GM19395 (cell line): Measurements from ENCODE around the gene HOXD11.

ENCODE experiments used
- ATAC-seq: cut with Tn5 transposase; IDR thresholded peaks from one replicate; pipeline ENCODE4 v1.9.1; 2021; ENCODE audit warnings: mild to moderate bottlenecking, moderate library complexity; ENCODE audit not compliant: unreplicated experiment

HOXD11 gene

DNA sequence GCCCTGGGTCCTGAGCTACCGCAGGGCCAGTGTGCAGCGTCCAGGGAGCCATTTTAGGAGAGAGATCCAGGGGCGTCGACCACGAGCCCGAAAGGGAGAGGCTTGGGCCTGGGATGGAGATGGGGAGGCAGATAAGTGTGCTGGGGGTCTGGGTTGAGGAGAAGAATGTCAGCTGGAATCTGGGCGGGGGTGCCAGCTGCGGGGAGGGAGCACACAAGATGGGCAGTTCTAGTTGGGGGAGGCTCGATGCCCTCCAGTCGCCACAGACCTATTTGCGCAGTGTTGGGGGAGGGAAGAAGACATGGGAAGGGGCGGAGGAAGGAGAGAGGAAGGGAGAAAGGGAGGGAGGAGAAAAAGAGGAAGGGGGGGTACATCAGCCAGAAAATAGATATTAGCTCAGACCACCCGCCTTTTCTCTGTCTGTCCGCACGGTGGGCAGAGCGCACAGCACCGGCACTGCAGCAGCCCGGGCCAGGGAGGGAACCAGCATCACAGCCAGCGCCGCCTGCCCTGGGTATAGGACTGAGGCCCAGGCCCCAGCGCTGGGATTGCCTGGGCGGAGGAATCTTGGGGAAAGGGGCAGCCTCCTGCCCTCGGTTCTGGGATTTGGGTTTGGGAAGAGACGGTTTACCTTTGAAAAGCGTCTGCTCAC, 1.9 kb upstream of the HOXD11 start:
- no peak for ATAC-seq

DNA sequence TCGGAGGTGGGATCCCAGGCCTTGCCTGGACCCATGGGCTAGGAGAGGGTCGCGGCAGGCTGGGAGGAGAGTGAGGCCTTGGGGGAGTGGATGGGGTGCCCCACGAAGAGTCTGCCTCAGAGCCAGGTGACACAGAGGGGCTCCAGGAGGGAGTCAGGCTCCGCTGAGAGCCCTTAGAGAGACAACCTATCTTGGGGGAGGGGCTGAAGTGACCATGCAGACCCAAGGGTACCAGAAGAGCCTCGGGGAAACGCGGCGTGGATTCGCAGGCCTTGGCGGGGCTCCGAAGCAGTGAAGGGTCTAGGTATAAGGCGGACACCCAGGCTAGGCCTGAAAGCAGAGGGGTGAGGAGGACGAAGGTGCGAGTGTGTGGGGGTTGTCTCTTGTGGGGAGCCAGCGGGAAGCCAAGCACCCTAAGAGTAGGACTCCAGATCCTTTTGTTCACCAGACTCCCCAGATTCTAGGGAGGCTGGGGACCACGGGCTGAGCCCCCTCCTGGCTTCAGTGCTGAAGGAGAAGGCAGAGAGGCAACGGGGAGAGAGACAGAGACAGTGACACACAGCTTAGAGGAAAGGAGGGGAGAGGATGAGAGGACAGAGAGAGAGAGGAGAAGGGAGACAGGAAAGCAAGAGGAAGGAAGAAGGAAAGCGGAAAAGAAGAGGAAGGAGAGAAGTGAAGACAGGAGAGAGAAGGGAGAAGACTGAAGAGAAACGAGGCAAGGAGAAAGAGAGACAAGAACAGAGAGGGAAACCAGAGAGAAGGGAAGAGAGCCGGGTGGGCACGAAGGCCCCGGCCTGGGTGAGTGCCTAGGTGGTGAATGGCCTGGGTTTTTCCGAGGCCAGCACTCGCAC, 1.1 kb upstream of the HOXD11 start:
- ATAC-seq: no peak

DNA sequence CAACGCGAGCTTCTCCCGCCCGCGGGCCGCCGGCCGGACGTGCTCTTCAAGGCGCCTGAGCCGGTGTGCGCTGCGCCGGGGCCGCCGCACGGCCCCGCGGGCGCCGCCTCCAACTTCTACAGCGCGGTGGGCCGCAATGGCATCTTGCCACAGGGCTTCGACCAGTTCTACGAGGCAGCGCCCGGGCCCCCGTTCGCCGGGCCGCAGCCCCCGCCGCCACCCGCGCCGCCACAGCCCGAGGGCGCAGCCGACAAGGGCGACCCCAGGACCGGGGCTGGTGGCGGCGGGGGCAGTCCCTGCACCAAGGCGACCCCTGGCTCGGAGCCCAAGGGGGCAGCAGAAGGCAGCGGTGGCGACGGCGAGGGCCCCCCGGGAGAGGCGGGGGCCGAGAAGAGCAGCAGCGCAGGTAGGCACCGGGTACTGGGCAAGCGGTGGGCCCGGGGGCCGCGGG, 676 bp downstream of the HOXD11 start:
- ATAC-seq: no peak

DNA sequence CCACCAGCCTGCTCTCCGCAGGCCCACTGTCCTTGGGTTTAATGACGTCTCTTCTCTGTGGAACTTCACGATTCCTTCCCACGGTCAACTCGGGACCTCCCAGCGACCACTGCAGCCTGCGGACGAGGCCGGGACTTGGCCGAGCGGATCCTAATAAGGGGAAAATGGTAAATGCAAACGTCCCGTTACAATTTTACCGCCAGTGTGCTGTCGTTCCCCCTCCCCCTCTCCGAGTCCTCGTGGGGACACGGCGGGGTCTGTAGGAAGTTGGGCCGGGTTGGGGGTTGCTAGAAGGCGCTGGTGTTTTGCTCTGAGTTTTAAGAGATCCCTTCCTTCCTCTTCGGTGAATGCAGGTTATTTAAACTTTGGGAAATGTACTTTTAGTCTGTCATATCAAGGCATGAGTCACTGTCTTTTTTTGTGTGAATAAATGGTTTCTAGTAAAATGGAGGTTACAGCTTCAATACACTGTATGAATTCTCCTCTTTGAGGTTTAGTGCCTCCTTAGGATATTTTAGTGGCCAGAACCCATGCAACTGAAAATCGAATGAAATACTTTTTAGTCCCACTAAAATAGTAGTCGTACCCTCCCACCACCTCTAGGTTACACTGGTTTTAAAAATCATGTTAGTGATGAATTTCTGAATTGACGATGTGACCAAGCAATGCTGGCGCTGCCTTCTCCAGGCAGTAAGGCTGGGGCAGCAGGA, 2.3 kb downstream of the HOXD11 start:
- ATAC-seq: no peak

DNA sequence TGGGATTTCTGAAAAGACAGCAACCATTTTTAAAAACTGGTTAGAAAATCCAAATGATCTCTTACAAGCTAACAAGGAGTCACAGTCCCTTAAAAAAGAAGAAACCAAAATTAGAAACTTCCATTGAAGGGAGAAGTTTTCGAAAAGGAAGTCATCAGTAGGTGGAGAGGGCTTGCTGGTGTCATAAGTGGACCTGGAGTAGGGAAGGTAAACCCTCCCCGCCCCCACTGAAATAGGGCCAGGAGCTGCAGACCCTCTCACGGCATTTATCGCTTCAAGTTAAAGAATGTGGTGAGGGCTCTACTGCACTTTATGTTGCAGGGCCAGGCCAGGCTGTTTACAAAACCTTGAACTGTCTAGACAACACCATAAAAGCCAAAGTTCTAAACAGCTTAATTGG, 2.9 kb downstream of the HOXD11 start:
- no peak for ATAC-seq

DNA sequence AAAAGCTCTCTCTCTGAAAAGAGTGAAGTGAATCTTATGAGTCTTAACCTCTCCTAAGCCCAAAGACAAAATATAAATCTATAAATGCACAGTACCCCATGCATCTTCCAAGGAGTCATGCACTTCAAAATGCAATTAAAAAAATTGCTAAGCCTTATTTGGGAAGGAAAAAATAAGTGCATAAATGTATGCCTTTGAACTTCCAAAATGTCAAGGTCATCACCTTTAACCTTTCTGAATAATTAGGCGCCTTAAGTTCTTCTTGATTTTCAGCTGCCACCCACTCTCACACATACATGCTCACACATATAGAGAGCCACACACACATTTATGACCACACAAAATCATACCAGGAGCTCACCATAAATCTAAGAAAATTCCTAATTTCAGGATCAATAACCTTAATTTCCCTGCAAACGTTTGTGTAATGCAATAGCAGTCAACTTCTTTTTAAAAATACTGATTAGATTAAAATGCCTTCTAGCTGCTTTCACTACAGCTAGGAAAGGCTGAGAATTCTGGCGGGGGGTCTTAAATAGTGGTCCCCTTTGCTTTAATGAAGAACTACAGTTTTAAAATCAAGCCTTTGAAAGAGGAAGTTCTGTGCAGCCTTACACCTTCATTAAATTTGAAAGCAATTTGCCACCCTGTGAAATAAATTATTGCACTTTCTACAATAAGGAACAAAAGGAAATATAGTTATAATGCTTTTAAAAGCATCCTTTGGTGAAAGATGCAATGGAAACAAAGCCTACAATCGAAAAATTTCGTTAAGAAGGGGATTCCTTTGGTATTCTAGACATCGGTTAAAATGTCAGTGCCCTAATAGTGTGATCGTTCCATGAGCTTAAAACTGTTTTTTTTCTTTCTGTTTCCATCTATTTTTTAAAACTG, 3.6 kb downstream of the HOXD11 start:
- ATAC-seq: no peak

DNA sequence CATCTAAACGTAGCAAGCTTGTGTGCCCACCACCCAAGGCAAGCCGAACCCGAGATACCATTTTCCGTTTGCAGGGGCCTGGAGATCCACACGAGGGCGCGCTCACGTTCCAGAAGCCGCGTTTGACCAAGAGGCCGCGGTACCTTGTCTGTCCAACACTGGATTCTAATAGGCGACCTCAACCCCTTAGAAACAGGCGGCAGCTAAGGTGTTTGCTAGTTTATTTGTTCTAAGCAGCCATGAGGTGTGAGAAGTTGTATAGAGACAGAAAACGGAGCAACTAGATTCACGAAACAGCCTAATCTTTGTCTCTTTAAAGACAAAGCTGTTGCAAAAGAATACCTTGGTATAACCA, 4.2 kb downstream of the HOXD11 start:
- ATAC-seq: no peak

DNA sequence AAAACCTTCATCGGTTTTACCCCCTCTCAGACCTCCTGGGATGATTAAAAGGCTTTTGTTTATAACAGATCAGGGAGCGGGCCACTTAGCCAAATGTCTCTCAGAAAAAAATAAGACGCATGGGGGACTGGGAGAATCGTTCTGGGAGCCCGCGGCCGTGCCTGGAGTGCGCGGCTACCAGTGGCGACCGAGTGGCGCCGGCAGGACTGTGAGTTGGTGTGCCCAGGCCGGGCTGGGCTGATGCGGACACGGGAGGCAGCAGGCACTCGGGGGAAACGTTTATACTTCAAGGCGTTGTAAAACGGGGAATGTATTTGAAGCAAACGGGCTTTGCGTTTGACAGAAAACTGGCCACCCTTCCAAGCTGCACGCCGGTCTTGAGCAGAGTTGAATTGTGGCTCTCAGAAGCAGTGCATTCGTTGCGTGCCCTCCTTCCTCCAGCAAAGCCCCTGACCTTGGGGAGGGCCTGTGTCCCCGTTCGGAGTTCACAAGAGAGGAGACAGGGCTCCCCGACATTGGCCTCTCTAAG, 4.8 kb downstream of the HOXD11 start:
- ATAC-seq: no peak

DNA sequence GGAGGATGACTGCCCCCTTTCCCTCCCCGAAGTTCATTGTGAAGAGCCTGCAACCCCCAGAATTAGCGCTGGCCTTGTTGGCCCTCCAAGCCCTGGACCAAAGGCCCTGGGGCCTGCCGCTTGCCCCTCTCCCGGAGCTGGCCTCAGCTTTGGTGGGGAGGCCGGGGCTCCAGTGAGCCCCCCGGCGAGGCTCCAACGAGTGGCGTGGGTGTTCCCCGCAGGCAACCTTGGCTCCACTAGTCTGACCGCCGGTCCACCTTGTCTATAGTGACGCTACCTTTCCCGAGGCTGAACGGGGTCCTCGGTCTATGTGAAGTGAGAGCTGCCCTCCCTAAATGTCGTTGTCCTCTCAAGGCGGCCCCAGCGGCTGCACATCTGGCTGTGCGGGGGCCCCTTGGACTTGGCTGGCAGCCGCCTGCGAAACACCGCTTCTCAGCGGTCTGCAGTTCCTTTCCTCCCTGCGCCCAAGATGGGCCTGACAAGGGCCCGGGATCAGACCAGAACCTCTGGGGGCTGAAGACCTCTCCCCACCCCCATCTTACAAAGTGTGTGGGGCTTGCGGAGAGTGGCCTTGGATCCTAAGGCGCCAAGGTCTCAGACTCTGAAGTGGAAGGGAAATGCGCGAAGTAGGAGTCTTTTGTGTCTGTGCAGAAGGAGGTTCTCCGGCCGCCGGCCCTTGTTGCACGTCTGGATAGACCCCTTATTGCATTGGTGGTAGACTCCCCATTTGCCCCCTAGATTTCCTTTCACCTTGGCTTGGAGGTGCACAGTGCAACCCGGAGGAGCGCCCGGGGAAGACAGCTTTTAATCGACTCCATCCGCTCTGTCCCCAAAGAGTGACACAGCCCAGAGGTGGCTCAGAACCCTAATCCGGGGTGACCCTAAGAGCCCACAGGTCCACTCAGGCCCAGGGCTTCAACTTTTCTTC, 5.6 kb downstream of the HOXD11 start:
- no peak for ATAC-seq

DNA sequence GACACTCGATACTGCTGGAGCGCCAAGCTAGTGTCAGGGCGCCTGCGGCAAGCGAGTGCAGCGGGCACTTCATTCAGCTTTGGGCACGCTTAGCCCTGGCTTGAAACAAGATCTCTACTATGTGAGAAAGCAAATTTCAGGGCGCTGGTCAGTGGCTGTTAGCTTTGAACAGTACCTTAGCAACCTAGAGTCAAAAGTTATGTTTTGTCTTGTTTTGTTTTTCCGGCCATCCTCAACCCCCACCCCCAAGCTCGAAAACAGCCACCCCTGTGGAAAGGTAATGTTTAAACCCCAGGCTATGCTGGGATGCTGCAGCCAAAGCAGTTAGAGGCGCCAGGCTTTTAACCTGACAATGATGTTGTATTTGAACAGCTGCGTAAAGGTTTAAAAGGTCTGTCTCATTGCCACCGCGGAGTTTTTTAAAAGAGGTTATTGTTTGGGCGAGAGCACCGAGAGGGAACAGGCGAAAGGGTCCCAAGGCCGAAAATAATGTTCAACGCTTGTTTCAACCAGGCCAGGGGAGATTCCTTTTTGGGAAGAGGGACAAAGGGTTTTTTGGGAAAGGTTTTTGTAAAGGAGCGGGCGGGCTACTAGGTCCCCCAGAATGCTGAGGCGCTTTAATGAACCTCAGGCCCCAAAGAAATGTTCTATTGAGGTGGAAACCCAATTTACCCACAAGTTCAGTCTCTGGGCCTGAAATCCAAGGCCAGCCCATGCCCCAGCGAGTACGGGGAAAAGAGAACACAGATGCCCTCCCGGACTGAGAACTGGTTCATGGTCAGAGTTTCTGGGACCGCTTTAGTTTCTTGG, 7.2 kb downstream of the HOXD11 start:
- ATAC-seq: no peak

DNA sequence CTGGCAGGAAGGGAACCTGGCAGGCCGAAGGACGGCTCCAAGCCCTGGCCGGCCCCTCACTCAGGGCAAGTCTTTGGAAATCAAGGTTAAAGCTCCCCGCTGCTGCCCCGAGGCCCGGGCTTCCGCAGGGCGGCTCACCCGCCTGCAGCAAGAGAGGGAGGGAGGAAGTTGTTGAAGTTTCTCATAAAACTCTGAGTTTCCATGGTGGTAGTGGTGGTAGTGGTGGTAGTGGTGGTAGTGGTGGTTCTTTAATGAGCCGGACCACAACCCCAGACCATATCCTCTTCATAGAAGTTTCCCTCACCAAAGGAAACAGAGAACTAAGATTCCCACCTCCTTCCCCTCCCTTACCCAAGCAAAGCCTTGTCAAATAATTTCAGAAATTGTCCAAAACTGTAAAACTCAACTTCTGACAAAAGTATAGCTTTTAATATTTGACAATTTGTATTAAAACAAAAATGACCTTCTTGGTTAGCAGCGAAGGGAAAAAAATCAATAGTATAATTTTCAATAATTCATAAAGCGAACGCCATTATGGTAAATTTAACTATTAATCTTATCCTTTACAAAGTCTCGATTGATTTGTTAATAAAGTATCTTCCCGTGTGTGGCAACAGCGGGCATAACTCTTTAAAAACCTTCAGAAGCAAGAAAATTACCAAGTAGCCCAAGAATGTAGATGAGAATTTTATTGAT, 8.0 kb downstream of the HOXD11 start:
- ATAC-seq: no peak

DNA sequence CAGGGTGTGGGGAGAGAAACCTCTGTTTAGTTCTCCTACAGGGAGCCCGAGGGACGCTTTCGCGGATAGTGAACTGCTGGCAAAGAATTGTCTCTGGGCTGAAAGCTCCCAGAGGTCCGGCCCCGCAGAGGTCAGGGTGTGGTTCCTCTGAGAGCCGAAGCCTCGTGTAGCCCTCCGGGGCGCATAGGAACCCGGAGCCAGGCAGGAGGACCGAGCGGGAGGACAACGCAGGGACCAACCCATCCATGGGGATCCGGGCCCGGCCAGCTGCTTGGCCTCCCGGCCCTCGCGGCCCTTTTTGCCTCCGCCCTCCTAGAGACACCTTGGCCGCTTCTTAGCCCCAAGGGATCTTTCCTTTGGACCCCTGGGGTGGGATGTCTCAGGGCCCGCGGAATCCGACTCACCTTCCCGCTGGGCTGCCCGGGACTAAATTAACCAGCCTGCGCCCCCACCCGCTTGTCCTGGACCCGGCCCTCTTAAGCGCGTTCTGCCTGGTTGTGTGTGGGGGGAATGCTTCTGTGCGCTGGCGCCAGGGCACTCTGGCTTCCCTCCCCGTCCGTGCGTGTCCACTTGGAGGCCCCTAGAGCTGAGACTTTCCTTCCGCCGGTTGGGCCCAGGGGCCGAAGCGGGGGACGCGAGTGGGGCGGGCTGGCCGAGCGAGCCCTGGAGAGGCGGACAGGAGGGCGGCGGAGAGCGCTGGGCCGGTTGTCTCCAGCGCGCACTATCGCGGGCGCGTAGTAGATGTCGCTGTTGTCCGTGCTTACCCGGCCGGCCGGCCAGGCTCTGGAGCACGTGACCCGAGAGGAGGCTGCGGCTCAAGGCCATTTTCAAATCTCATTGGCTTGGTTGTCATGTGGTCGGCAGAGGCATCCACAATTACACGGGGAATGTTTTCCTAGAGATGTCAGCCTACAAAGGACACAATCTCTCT, 9.1 kb downstream of the HOXD11 start, which contains the start of gene HOXD10:
Gene HOXD10, plus strand, starts transcription at position 896 of the 931 bp plus-strand sequence. CDS start 56 bp downstream, outside the sequence.
- no peak for ATAC-seq

DNA sequence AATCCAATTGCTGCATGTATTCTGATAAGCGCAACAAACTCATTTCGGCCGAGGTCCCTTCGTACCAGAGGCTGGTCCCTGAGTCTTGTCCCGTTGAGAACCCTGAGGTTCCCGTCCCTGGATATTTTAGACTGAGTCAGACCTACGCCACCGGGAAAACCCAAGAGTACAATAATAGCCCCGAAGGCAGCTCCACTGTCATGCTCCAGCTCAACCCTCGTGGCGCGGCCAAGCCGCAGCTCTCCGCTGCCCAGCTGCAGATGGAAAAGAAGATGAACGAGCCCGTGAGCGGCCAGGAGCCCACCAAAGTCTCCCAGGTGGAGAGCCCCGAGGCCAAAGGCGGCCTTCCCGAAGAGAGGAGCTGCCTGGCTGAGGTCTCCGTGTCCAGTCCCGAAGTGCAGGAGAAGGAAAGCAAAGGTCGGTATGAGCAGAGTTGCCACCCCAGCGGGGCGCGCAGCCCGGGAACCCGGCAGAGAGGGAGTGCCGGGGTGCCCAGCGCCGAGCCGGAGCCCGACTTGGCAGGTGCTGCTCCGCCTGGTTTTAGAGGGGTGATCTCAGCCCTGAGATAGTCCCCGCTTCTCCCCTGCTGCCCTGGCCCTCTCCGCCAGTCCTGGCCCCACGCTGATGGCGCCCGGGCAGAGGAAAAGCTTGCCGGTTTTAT, 10.2 kb downstream of the HOXD11 start:
- no peak for ATAC-seq

DNA sequence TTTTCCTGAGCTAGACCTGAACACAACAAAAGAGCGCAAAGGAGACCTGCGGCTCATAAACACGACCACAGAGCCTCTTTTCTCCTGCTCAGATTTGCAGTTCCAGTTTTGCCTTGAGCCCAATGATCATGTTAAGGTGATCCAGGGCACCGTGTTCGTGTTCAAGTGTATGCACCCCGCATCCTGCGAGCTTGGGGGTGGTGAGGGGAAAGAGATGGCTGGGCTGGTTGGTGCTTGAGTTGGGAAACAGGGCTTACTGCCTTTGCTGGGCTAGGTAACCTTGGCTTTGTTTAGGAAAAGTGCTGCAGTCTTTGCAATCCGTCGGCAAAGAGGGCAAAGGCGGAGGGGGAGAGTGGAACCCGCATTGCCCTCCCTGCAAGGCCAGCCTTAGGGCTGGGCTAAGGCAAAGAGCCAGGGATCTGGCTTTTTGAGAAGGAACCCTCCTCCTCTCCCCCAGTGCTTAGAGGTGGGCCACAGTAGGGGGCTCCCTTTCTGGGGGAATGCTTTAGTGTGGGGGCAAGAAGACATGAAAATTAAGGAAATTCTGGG, 10.8 kb downstream of the HOXD11 start:
- ATAC-seq: no peak

DNA sequence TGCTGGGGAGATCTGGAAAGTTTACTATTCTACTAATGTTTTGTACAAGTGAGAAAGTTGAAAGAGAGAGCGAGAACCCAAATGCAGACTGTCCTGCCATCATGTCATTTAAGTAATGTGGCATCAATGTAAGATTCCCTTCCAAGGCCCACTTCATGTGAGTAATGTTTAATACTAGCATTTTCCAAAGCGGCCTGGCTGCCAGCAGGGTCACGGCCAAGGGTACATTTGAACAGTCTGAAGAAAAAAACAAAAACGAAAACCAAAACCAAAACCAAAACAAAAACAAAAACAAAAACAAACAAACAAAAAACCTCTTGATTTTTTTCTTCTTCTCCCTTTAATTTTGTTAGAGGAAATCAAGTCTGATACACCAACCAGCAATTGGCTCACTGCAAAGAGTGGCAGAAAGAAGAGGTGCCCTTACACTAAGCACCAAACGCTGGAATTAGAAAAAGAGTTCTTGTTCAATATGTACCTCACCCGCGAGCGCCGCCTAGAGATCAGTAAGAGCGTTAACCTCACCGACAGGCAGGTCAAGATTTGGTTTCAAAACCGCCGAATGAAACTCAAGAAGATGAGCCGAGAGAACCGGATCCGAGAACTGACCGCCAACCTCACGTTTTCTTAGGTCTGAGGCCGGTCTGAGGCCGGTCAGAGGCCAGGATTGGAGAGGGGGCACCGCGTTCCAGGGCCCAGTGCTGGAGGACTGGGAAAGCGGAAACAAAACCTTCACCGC, 11.7 kb downstream of the HOXD11 start:
- no peak for ATAC-seq
